Measurements from ENCODE around the gene FAM78A.

FAM78A gene

DNA sequence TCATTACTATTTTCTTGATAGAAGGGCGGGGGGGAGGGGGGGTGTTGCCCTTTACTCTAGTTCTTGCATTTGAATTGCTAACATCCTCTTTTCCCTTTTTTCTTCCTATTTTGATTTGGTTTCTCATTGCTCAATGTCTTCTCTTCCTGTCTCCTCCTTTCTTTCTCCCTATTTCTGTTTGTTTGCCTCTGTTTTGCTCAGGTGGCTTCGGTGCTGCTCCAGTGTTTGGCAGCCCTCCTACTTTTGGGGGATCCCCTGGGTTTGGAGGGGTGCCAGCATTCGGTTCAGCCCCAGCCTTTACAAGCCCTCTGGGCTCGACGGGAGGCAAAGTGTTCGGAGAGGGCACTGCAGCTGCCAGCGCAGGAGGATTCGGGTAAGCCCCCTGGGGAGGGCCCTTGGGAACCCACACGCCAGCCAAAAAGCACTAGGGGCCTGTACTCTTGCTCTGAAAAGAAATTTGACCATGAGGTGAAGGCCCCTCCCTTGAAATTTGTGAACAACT, 48.3 kb downstream of the FAM78A start:
- POLR2A ChIA-PET (ENCODE audit: low non-redundant PET), result no interaction called here
- no peak for DNase-seq (ENCODE audit: low spot score)
- no peak overlapping the region for H3K27ac ChIP-seq
- CTCF ChIA-PET, result no interaction called here
- TF ChIP-seq, protein P1, sequence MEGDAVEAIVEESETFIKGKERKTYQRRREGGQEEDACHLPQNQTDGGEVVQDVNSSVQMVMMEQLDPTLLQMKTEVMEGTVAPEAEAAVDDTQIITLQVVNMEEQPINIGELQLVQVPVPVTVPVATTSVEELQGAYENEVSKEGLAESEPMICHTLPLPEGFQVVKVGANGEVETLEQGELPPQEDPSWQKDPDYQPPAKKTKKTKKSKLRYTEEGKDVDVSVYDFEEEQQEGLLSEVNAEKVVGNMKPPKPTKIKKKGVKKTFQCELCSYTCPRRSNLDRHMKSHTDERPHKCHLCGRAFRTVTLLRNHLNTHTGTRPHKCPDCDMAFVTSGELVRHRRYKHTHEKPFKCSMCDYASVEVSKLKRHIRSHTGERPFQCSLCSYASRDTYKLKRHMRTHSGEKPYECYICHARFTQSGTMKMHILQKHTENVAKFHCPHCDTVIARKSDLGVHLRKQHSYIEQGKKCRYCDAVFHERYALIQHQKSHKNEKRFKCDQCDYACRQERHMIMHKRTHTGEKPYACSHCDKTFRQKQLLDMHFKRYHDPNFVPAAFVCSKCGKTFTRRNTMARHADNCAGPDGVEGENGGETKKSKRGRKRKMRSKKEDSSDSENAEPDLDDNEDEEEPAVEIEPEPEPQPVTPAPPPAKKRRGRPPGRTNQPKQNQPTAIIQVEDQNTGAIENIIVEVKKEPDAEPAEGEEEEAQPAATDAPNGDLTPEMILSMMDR (conservative IDR thresholded peaks at IDR 0.05; ENCODE audit: low read depth), result no peak

DNA sequence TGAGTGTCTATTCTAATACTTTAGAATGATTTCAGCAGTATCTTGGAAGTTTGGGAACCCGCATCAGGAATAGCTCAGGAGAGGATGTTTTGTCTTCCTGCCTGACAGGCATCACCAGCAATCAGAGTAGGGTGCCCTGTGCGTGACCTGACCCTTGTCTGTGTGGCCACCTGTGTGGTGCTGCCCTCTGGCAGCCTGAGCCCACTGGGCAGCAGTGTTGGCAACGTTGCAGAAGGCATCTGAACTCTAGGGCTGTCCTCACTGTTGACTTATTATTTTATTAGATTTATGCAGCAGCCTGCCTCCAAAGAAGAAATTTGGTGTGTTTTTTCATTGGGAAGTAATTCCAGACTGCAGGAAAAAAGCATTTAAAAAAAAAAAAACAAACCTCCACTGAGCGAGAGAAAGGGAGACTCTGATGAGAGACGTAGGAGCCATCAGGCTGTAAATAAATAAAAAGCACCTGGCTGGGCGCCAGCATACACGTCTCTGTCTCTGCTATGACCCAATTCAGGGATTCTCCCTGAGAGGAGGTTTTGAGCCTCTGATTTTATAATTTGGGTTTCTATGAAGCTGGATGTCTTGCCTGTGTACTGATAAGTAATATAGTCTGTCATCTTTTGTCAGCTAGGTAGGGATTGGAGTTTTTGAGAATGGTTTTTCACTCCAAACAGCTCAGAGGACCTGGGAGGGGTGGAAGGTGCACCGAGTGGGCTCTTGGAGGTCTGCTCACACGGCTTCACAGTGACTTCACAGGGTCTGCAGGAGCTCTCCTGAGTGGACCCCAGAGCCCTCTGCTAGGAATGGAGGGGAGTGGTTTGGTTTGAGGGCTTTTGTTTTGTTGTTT, 49.0 kb downstream of the FAM78A start:
- CTCF ChIA-PET, result interaction anchor here (0.5 kb wide), 1 partner anchor 100 kb away, joined by 6 read pairs; no protein-coding TSS in a partner anchor
- no peak for DNase-seq (ENCODE audit: low spot score)
- TF ChIP-seq, protein P1 (conservative IDR thresholded peaks at IDR 0.05; ENCODE audit: low read depth), result no peak
- H3K27ac ChIP-seq, result no peak overlapping the region
- POLR2A ChIA-PET (ENCODE audit: low non-redundant PET), result no interaction called here

DNA sequence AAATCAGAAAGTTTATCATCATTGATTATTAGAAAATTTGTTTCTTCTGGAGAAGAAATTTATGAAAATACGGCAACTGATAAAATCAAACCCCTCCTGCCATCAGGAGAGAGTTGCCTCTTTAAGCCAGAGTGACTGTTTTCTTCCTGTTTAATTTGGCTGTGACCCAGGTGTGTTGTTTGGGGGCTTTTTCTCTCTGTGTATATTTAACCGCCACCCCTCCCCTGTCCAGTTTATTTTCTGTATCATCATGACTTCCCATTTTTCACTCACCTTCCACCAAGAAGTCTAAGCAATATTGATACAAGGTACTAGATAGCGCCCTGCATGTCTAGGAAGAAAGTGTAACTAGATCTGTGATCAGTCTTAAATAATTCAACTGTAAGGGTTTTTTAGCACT, 50.1 kb downstream of the FAM78A start:
- POLR2A ChIA-PET (ENCODE audit: low non-redundant PET), result no interaction called here
- no peak for DNase-seq (ENCODE audit: low spot score)
- TF ChIP-seq, protein P1 (conservative IDR thresholded peaks at IDR 0.05; ENCODE audit: low read depth), result no peak
- CTCF ChIA-PET, result no interaction called here
- no peak overlapping the region for H3K27ac ChIP-seq

DNA sequence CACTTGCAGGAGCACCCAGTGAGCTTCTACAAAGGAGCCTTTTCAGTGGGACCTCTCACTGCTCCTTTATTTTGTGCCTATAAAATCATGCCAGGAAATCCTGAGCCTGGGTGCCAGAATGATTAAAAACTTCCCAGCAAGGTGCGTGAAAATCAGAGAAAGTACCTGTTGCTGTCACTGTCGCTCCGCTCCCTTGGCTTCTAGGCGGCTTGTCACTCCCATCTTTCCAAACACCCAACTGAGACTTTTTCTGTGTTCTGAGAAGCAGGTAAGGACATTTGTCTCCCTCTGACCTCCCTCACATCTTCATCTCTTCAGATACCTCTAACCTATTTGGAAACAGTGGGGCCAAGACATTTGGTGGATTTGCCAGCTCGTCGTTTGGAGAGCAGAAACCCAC, 53.9 kb downstream of the FAM78A start:
- no peak for DNase-seq (ENCODE audit: low spot score)
- TF ChIP-seq, protein P1 (conservative IDR thresholded peaks at IDR 0.05; ENCODE audit: low read depth), result no peak
- ChIA-PET POLR2A (ENCODE audit: low non-redundant PET) (no interaction called here), CTCF (no interaction called here)
- H3K27ac ChIP-seq, result no peak overlapping the region

DNA sequence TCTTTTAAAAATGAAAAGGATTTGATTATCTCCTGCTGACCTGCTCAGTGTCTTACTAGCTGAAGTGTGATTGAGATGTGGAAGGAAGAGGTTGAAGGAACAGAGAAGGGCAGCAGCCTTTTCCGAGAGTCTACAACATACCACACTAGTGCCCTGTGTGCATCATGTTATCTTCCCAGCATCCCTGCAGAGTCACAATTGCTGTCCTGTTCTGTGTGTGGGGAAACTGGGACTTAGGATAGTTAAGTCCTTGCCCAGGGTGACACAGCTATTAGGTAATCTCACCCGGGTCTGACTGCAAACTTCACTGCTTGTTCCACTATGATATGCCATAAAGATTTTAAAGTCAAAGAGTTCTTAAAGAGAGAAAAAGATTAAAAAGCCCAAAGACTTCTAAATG, 55.8 kb downstream of the FAM78A start:
- ChIA-PET POLR2A (ENCODE audit: low non-redundant PET) (no interaction called here), CTCF (interaction anchor here (0.5 kb wide), 1 partner anchor 834 kb away, joined by 3 read pairs; no protein-coding TSS in a partner anchor)
- no peak for DNase-seq (ENCODE audit: low spot score)
- TF ChIP-seq, protein P1 (conservative IDR thresholded peaks at IDR 0.05; ENCODE audit: low read depth), result no peak
- H3K27ac ChIP-seq, result no peak overlapping the region

DNA sequence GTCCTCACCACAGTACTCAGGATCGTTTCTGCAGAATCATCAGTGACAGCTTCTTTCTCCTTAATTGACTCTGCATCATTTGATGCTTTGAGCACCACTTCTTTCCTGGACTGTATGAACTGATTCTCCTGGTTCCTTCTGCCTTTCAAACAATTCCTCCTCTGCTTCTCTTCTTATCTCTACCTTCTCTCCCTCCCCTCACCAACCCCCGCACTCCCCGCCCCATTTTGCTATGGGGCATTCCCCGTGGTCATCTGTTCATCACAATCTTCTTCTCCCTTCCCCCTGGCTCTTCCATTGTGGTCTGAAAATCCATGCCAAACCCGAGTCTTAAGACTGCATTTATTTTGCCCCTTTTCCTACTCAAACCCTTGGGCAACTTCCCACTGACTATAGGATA, 57.9 kb downstream of the FAM78A start:
- no peak overlapping the region for H3K27ac ChIP-seq
- no peak for DNase-seq (ENCODE audit: low spot score)
- TF ChIP-seq, protein P1 (conservative IDR thresholded peaks at IDR 0.05; ENCODE audit: low read depth), result no peak
- ChIA-PET CTCF (no interaction called here), POLR2A (ENCODE audit: low non-redundant PET) (no interaction called here)
